Gastrocnemius medialis (tissue), 4 donors: ENCODE measurements around the gene TRIM77. TPM values are rescaled to one million over a fixed set of nuclear protein-coding genes. Genes with fewer than 3 reads are reported as not detected.
"Not testable (repeated sequence)": the region's sequence is repeated elsewhere in the genome, so short reads cannot be mapped to it uniquely, and the experiment has no call there.

Experiments
- ATAC-seq, 2 donors: fragments of 150-250 bp; one replicate each; pipeline ENCODE4 v1.9.1; 2016
- DNase-seq, 2 donors: peaks; one replicate each; pipeline ENCODE4 v3.0.0-alpha.2; 2019
- H3K27ac ChIP-seq, 4 donors: fragments of 200-600 bp; sonication (generic); 1 replicate in 1 of 4; 2 replicates in 3 of 4; pipeline ENCODE4 v1.5.1; 2016 to 2018; ENCODE audit warnings: mild to moderate bottlenecking in 2 of 4, moderate library complexity in 1 of 4
- H3K27me3 ChIP-seq, 3 donors: fragments of 200-600 bp; sonication (generic) in 2 of 3; 1 replicate in 1 of 3; 2 replicates in 2 of 3; pipeline versions ENCODE4 v1.5.1 to v1.6.0; 2016 to 2019; ENCODE audit warnings: mild to moderate bottlenecking in 1 of 3, moderate library complexity in 1 of 3
- H3K36me3 ChIP-seq, 2 donors: fragments of 200-600 bp; sonication (generic) in 1 of 2; one replicate each; pipeline ENCODE4 v1.5.1; 2017 to 2018
- H3K4me1 ChIP-seq, 2 donors: fragments of 200-600 bp; sonication (generic) in 1 of 2; one replicate each; pipeline ENCODE4 v1.5.1; 2016 to 2017; ENCODE audit warnings: mild to moderate bottlenecking in 2 of 2
- H3K4me3 ChIP-seq, 4 donors: fragments of 200-600 bp; sonication (generic) in 3 of 4; 1 replicate in 1 of 4; 2 replicates in 3 of 4; pipeline ENCODE4 v1.5.1; 2016 to 2019; ENCODE audit warnings: mild to moderate bottlenecking in 2 of 4
- H3K9me3 ChIP-seq, 3 donors: fragments of 200-600 bp; sonication (generic) in 2 of 3; 1 replicate in 1 of 3; 2 replicates in 2 of 3; pipeline ENCODE4 v1.5.1; 2016 to 2019
- CTCF ChIP-seq, 5 experiments: fragments of 450-650 bp in 3 of 5; fragments of 200-600 bp in 2 of 5; sonication (generic) in 2 of 5; IDR thresholded peaks in 4 of 5; conservative IDR thresholded peaks in 1 of 5; 1 replicate in 4 of 5; 2 replicates in 1 of 5; pipeline ENCODE4 v1.5.1; 2016 to 2019; ENCODE audit warnings: antibody characterized with exemption in 5 of 5, mild to moderate bottlenecking in 3 of 5, moderate library complexity in 3 of 5
- POLR2A ChIP-seq, 2 donors: fragments of 450-650 bp; IDR thresholded peaks; one replicate each; pipeline ENCODE4 v1.6.1; 2017; ENCODE audit warnings: antibody characterized with exemption in 2 of 2, mild to moderate bottlenecking in 2 of 2, moderate library complexity in 2 of 2
- in situ Hi-C, 4 donors: fragments of 200-750 bp; cut with MboI; loops; one replicate each; pipeline versions ENCODE4 v1.15.0 to v1.8.0; 2017; ENCODE audit warnings: low sequenced_read_pairs in 4 of 4
- intact Hi-C: fragments of 100-400 bp; cut with DNase I; formaldehyde crosslinking; loops from one replicate; pipeline ENCODE4 v1.15.1; 2023; ENCODE audit warnings: low total_unique reads
- total RNA-seq, 4 donors: library from RNA; depleted of rRNA; stranded (reverse); fragments of >200 nt; gene quantifications; one replicate each; pipeline versions ENCODE4 v1.1.0 to v1.2.3, GENCODE V29; 2016

Gene TRIM77
- total RNA-seq, 4 donors from 2014 or later: not detected

DNA sequence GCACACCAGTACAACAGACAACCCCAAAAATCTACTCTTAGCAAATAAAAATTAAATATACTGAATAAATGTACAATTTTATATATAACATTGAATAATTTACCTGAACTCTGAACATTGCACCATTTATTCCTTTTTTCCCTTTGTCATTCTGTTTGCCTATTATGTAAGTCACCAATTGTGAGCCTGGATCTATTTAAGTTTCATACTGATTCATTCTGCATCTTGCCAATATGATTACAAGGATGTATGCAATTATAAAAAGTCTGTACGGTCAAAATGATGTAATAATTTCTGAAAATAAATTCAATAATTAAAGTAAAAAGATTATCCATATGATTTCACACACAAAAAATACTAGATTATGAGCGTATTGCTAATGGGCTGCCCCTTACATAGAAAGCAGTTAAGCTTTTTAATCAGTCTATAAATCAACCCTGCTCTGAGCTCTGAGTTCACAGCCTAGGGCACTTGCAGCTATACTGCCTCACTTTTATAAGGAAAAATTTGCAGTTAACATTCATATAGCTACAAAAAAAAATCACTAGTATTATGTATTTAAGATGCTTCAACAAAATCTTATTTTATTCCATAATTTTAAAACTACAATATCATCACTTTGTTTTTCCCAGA, 14.9 kb downstream of the TRIM77 start:
- H3K27ac ChIP-seq, intact Hi-C loops, in situ Hi-C loops, H3K36me3 ChIP-seq, H3K27me3 ChIP-seq, H3K4me1 ChIP-seq, ATAC-seq, H3K4me3 ChIP-seq, H3K9me3 ChIP-seq, DNase-seq: not testable (repeated sequence)

DNA sequence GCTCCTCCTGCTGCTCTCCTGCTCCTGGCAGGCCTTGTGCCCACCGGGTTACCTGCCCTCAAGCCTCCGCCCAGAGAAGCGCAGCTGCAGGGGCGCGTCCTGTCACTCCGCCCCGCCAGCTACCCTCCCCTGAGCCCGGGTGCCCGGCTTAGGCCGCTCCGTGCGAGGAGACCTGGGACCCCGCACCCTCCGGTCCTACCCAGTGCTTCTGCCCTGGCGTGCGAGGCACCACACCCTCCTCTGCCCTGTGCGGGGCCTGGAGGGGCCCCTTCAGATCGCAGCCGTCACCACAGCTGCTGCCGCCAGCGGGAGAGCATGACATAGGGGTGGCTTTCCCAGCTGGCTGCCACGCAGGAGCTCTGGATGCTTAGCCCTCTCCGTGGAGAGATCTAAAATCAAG, 20.1 kb downstream of the TRIM77 start:
- H3K36me3 ChIP-seq, H3K9me3 ChIP-seq, H3K27me3 ChIP-seq, DNase-seq, ATAC-seq, H3K4me3 ChIP-seq, H3K4me1 ChIP-seq, intact Hi-C loops, H3K27ac ChIP-seq, in situ Hi-C loops: not testable (repeated sequence)

DNA sequence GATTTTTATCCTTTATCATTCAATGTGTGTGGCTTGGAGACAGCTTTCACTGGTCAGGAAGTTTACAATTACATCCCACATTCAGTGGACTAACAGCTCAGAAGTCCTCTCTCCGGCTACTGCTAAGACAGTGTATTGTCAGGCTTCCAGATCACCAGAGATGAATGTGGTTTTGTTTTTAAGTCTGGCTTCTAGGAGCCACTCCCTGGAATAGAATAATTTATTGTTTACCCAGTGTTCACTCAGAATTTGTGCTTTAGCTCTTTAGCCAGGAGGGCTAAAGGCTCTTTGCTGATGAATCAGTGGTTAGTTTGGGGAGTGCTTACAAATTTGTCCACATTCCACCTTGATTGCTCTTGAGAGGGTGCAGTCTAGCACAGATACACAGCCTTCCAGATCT, 26.5 kb downstream of the TRIM77 start:
- H3K27ac ChIP-seq: no peak overlapping the region
- H3K36me3 ChIP-seq: no peaks in the 10 kb centered on the region
- in situ Hi-C loops: no loop called here
- no peak for ATAC-seq
- no peaks in the 10 kb centered on the region for H3K9me3 ChIP-seq
- no peak overlapping the region for H3K4me3 ChIP-seq
- no peaks in the 10 kb centered on the region for H3K4me1 ChIP-seq
- no peaks in the 10 kb centered on the region for H3K27me3 ChIP-seq
- intact Hi-C loops: no loop called here
- DNase-seq: no peak
- TF ChIP-seq POLR2A (IDR thresholded peaks at IDR 0.05) (no peak), CTCF (IDR thresholded peaks at IDR 0.05 in 4 of 5, conservative IDR thresholded peaks at IDR 0.05 in 1 of 5) (no peak)

GRCh38 chr11:89737116-89737515, 27.0 kb downstream of the TRIM77 start:
- no peaks in the 10 kb centered on the region for H3K27me3 ChIP-seq
- no peak overlapping the region for H3K4me3 ChIP-seq
- TF ChIP-seq POLR2A (IDR thresholded peaks at IDR 0.05) (no peak), CTCF (IDR thresholded peaks at IDR 0.05 in 4 of 5, conservative IDR thresholded peaks at IDR 0.05 in 1 of 5) (no peak)
- ATAC-seq: no peak
- intact Hi-C loops: no loop called here
- H3K27ac ChIP-seq: no peak overlapping the region
- H3K9me3 ChIP-seq: no peaks in the 10 kb centered on the region
- in situ Hi-C loops: no loop called here
- no peaks in the 10 kb centered on the region for H3K4me1 ChIP-seq
- no peaks in the 10 kb centered on the region for H3K36me3 ChIP-seq
- no peak for DNase-seq

- H3K36me3 ChIP-seq, H3K27me3 ChIP-seq: not testable (repeated sequence)
Observed at GRCh38 chr11:89741406-89741805, 31.3 kb downstream of the TRIM77 start.

DNA sequence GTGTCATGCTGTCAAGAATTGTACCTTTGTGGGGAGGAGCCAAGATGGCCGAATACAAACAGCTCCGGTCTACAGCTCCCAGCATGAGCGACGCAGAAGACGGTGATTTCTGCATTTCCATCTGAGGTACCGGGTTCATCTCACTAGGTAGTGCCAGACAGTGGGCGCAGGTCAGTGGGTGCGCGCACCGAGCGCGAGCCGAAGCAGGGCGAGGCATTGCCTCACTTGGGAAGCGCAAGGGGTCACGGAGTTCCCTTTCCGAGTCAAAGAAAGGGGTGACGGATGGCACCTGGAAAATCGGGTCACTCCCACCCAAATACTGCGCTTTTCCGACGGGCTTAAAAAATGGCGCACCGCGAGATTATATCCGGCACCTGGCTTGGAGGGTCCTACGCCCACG, 34.1 kb downstream of the TRIM77 start:
- H3K36me3 ChIP-seq, H3K9me3 ChIP-seq, H3K27me3 ChIP-seq, DNase-seq, ATAC-seq, H3K4me1 ChIP-seq, in situ Hi-C loops, intact Hi-C loops, H3K27ac ChIP-seq, H3K4me3 ChIP-seq: not testable (repeated sequence)

More at GRCh38 chr11:89741406-89741805, 31.3 kb downstream of the TRIM77 start:
- in situ Hi-C loops, DNase-seq, H3K4me1 ChIP-seq, ATAC-seq, H3K4me3 ChIP-seq, H3K9me3 ChIP-seq, H3K27ac ChIP-seq, intact Hi-C loops: not testable (repeated sequence)

GRCh38 chr11:89750822-89751221, 40.7 kb downstream of the TRIM77 start:
- intact Hi-C loops, H3K27me3 ChIP-seq, H3K4me1 ChIP-seq, H3K27ac ChIP-seq, ATAC-seq, DNase-seq, H3K9me3 ChIP-seq, H3K36me3 ChIP-seq, in situ Hi-C loops, H3K4me3 ChIP-seq: not testable (repeated sequence)

Other genes with a start within 250 kb of the TRIM77 start
- 1 to 10 TPM; 1.2 to 6.2 (median 2.4) TPM for gene NOX4, start 218.9 kb upstream of the TRIM77 start, total RNA-seq
- gene TRIM49, start 98.3 kb downstream of the TRIM77 start, total RNA-seq: not detected
- not detected for gene TRIM64B, start 168.2 kb downstream of the TRIM77 start, total RNA-seq
- not detected for gene TRIM49D1, start 211.9 kb downstream of the TRIM77 start, total RNA-seq
- not detected for gene TRIM49D2, start 213.8 kb downstream of the TRIM77 start, total RNA-seq